HG03442 (cell line): ENCODE data around the gene NUCKS1.
"Not testable (repeated sequence)": the region's sequence is repeated elsewhere in the genome, so short reads cannot be mapped to it uniquely, and the experiment has no call there.

Experiments used
- ATAC-seq: cut with Tn5 transposase; IDR thresholded peaks from one replicate; pipeline ENCODE4 v1.9.1; 2021; ENCODE audit warnings: mild to moderate bottlenecking, moderate library complexity; ENCODE audit not compliant: unreplicated experiment

NUCKS1 gene

GRCh38 chr1:205735218-205735617, 14.8 kb downstream of the NUCKS1 start:
- no peak for ATAC-seq

GRCh38 chr1:205733438-205734175, 16.4 kb downstream of the NUCKS1 start:
- no peak for ATAC-seq

- ATAC-seq: no peak
Observed at GRCh38 chr1:205729945-205730610, 19.9 kb downstream of the NUCKS1 start.

GRCh38 chr1:205726619-205727125, 23.3 kb downstream of the NUCKS1 start:
- no peak for ATAC-seq

GRCh38 chr1:205725514-205725913, 24.5 kb downstream of the NUCKS1 start:
- ATAC-seq: no peak

GRCh38 chr1:205720740-205721139, 29.2 kb downstream of the NUCKS1 start:
- not testable (repeated sequence) for ATAC-seq

- no peak for ATAC-seq
Observed at GRCh38 chr1:205719762-205720161, 30.2 kb downstream of the NUCKS1 start.

- ATAC-seq: no peak
Observed at GRCh38 chr1:205719015-205719414, 31.0 kb downstream of the NUCKS1 start.

GRCh38 chr1:205716371-205717132, 33.4 kb downstream of the NUCKS1 start:
- ATAC-seq: no peak

- no peak for ATAC-seq
Observed at GRCh38 chr1:205715628-205716027, 34.4 kb downstream of the NUCKS1 start.

GRCh38 chr1:205714906-205715246, 35.1 kb downstream of the NUCKS1 start:
- ATAC-seq: no peak

GRCh38 chr1:205714190-205714905, 35.6 kb downstream of the NUCKS1 start:
- no peak for ATAC-seq

GRCh38 chr1:205711105-205712048, 38.6 kb downstream of the NUCKS1 start:
- ATAC-seq: peak; percentile 61

- no peak for ATAC-seq
Observed at GRCh38 chr1:205710201-205711062, 39.5 kb downstream of the NUCKS1 start.

- no peak for ATAC-seq
Observed at GRCh38 chr1:205709640-205710039, 40.3 kb downstream of the NUCKS1 start.

GRCh38 chr1:205709059-205709398, 41.0 kb downstream of the NUCKS1 start:
- no peak for ATAC-seq

GRCh38 chr1:205706601-205707502, 43.1 kb downstream of the NUCKS1 start:
- no peak for ATAC-seq

- ATAC-seq: no peak
Observed at GRCh38 chr1:205704903-205705302, 45.1 kb downstream of the NUCKS1 start.
